Measurements from ENCODE around the gene PRKAG3.

GRCh38 chr2:218822622-218823021 is 9.0 kb downstream of the PRKAG3 start:
- no peak for TF ChIP-seq CTCF (IDR thresholded peaks at IDR 0.05)
- no peak for TF ChIP-seq POLR2A (IDR thresholded peaks at IDR 0.05)
